NCI-H1417 treated with DMSO at 0.1 percent for 48 hours (cell line): ENCODE data around the gene EHF.
"Not testable (repeated sequence)": the region's sequence is repeated elsewhere in the genome, so short reads cannot be mapped to it uniquely, and the experiment has no call there.

Experiments used
- DNase-seq: peaks from one replicate; lab custom pipeline; 2025; lab: John Stamatoyannopoulos, UW

Gene EHF

GRCh38 chr11:34668583-34669053 is 47.7 kb downstream of the EHF start:
- no peak for DNase-seq

DNA sequence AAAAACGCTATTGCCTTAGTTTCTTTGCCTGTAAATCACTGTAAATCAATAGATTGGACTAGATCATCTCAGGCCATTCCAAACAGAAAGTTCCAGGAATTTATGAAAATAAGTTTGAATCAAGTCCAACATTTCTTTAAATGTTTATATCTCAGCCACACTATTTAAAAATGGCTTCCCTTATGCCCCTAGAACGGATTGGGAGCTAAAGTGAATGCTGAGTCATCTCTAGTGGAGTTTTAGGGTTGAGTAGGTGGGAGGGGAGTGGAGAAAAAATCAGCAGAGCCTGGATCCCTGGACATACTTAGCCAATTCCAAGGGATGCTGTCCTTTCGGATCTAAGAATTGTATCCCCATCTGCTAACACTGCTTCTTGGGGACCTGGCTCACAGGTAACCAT is 48.6 kb downstream of the EHF start:
- DNase-seq: no peak

DNA sequence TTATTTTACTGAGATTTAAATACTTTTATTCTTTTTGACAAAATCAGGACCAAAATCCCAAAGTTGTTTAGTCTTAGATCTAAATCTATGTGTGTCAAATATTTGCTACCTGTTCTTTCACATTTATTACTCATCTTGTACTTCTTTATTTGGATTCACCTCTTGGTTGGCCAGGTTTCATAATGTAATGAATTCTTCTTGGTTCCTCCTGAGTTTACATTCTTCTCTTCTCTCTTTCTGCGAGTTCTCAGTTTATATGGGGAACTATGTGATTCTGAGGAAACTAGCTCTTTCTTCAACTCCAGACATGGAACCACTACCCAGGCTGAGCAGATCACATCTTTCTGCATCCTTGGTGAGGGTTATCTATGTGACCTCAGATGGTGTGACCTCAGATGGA is 50.2 kb downstream of the EHF start:
- DNase-seq: no peak

DNA sequence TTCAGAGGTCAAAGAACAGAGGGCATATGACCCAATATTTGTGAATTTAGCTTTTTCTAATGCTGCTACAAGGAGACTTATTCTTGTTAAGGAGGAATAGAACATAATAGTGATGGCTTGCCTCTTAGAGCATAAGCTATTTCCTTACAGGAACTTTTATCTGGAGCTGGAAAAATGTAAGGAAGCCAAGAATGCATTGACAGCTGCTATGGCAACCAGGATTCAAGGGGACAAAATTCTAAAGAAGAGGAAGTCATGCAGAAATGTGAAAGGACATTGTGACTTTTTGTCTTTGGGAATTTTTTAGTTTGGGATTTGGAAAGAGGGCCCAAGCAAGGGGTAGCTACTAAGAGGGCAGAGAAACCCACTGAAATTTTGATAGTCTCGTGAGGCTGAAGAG is 51.1 kb downstream of the EHF start:
- DNase-seq: no peak

GRCh38 chr11:34674038-34674437 is 53.1 kb downstream of the EHF start:
- no peak for DNase-seq

GRCh38 chr11:34676227-34676626 is 55.3 kb downstream of the EHF start:
- DNase-seq: no peak

DNA sequence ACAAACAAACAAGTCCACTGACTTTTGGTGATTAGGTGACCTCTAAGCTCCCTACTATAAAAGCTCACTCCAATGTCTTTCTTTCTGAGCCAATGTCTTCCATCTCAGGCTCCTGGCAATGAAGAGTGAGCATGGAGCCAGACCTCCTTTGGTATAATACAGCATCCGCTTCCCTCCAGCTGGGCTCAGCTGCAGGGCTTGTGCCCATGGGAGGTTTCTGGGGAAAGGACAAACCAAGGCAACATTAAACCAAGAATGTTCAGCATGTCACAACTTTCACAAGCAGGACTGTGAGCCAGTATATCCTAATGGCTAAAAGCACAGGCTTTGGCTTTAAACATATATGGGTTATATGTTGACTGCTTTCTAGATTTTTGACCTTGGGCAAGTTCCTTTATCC is 58.8 kb downstream of the EHF start:
- DNase-seq: no peak

DNA sequence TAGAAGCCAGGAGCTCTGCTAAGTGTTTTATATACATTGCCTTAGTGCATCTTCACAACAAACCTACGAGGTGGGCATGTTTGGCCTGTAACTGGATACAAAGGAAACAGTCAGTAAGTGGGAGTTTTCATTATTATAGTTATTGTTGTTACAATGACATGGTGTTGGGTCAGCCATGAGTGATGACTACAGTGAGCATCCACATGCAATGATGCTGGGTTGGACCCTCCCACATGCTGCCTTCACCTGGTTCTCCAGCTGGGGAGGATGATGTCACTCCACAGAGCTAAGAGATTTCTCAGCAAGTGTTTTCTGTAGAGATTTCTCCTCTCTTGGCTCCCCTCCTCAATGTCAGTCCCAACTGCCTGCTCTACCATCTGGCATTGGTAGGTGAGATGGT is 59.3 kb downstream of the EHF start:
- DNase-seq: no peak

DNA sequence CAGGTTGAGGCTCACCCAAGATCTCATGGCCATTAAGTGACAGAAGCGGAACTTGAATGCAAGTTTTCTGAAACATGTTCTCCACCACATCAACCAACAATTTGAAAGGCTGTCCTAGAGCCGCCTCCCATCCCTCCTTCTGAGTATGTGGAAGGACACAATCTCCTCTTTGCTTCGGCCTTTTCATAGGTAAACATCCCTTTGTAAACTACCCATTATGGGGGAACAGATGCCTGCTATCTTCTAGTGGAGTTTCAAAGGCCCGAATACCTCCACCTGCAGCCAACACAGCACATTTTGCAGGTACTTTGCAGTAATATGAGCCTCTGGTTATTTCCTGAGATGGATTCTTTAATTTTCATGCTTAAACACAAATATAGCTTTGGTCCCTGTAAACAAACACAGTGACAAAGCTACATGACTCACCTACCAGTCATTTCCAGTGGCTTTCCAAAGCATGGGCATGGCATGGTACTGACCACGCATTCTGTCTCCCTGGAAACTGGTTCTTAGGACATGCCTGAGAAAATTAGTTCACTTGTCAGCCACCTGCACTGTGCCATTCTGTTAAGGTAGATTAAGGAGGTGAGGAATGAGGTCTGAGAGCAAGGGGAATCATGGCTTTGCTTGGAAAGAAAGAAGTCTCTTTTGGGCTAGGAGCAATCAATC is 60.2 kb downstream of the EHF start:
- no peak for DNase-seq

DNA sequence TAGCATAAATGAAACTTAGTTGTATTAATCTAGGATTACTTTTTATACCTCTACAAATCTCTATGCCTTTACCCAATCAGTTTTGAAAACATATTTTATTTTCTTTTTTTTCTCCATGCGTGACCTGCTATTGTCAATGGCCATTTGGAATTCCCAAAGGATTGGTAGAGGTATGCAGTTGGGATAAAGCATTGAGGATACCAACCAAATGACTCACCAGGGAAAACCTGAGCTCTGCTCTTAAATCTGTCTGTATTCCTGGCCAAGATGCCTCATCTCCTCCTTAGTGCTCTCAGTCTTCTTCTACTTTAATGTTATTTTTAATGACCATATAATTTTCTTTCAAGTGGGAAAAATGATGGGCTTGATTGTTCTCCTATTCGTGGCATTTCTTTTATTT is 61.9 kb downstream of the EHF start:
- DNase-seq: no peak

- no peak for DNase-seq
These were observed 62.5 kb downstream of the EHF start for GRCh38 chr11:34683396-34683795.

- DNase-seq: no peak
These were observed 65.0 kb downstream of the EHF start for GRCh38 chr11:34685864-34686263.

GRCh38 chr11:34692299-34692698 is 71.4 kb downstream of the EHF start:
- not testable (repeated sequence) for DNase-seq

DNA sequence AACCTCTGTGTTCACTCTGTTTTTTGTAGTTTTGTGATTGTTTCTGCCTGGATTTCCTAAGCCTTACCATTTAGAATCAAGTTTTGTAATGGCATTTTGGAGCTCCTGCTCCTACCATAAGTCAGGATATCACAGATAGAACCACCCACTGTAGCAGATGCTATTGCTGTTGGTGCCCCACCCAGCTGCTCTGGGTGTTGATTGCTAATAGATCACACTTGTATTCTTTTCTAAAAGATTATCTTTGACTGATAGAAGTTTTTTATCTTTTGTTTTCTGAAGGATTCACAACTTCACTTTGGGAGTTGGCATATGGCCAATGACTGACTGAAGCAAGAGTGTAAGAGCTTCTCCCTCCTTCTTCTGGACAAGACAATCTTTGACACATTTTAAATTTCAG is 76.0 kb downstream of the EHF start:
- DNase-seq: no peak

DNA sequence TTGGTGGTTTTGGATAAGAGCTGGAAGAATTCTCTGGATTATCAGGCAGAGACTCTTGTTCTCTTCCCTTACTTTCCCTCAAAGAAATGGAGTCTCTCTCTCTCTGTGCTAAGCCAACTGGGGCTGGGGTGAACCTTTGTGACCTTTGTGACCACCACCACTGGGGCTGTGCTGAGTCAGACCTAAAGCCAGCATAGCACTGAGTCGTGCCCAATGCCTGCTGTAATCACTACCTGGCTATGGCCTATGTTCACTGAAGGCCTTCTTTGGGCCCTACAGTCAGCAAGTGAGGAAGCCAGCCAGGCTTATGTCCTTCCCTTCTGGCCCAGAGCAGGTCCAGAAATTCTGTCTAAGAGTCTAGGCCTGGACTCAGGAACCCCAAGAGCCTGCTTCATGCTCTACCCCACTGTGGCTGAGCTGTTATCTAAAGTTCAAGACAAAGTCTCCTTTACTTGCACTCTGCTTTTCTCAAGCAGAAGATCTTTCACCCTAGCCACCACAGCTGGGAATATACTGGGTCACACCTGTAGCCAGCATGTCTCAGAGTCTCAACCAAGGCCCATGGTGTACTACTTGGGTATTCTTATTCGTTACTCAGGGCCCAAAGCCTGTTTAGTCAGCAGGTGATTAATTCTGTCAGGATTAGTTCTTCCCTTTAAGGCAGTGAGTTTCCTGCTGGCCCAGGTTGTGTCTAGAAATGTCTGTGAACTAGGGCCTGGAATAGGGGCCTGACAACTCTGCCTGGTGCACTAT is 86.0 kb downstream of the EHF start:
- no peak for DNase-seq

DNA sequence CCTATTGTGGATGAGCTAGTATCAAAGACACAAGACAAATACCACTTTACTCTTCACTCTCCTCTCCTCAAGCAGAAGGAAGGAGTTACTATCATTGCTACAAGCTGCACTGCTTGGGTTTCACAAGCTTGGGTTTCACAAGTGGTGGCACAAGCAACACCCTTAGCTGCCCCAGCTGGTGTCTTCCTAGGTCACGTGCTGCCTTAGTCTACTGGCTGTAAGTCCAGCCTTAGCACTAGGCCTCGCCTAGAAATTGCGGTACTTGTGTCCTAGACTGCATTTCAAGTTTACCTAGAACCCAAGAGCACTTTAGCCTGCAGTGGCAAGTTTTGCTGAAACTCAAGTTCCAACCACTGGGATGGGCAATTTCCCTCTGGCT is 86.6 kb downstream of the EHF start:
- no peak for DNase-seq
